HepG2 (cell line): Measurements from ENCODE around the gene NFKBIA. TPM values are rescaled to one million over a fixed set of nuclear protein-coding genes. Genes with fewer than 3 reads are reported as not detected.

Experiments used
- EEA1 ChIP-seq: sonication (generic); formaldehyde crosslinking; IDR thresholded peaks from 2 replicates; pipeline ENCODE4 v1.5.1; 2020; ENCODE audit warnings: mild to moderate bottlenecking, missing genetic modification reagents, borderline replicate concordance
- FOXC1 ChIP-seq: sonication (generic); formaldehyde crosslinking; IDR thresholded peaks from 2 replicates; pipeline ENCODE4 v1.8.0; 2022; ENCODE audit warnings: mild to moderate bottlenecking, missing genetic modification reagents, borderline replicate concordance
- MIER3 ChIP-seq: IDR thresholded peaks from 2 replicates; pipeline ENCODE4 v1.6.1; 2016; ENCODE audit warnings: missing compliant biosample characterization, borderline replicate concordance
- NFATC3 ChIP-seq: sonication (generic); formaldehyde crosslinking; IDR thresholded peaks from 2 replicates; pipeline ENCODE4 v1.5.1; 2020; ENCODE audit warnings: mild to moderate bottlenecking, missing genetic modification reagents
- PITX1 ChIP-seq: sonication (generic); formaldehyde crosslinking; IDR thresholded peaks from 2 replicates; pipeline ENCODE4 v1.5.1; 2020; ENCODE audit warnings: mild to moderate bottlenecking, missing genetic modification reagents
- SIN3A ChIP-seq: IDR thresholded peaks from 2 replicates; pipeline ENCODE4 v1.6.1; 2011; ENCODE audit warnings: low read depth, mild to moderate bottlenecking, control low read depth, low read length, borderline replicate concordance
- ZBTB25 ChIP-seq: IDR thresholded peaks from 2 replicates; pipeline ENCODE4 v1.6.1; 2018; ENCODE audit warnings: missing genetic modification reagents
- ZMYM2 ChIP-seq: sonication (generic); formaldehyde crosslinking; IDR thresholded peaks from 2 replicates; pipeline ENCODE4 v1.8.0; 2022; ENCODE audit warnings: mild to moderate bottlenecking, missing genetic modification reagents
- ZNF121 ChIP-seq: sonication (generic); formaldehyde crosslinking; IDR thresholded peaks from 2 replicates; pipeline ENCODE4 v1.5.0; 2020; ENCODE audit warnings: mild to moderate bottlenecking, missing genetic modification reagents
- ZNF24 ChIP-seq: fragments of 450-650 bp; IDR thresholded peaks from 2 replicates; pipeline ENCODE4 v1.6.1; 2017; ENCODE audit warnings: antibody characterized with exemption, mild to moderate bottlenecking
- ZNF331 ChIP-seq: sonication (generic); formaldehyde crosslinking; IDR thresholded peaks from 2 replicates; pipeline ENCODE4 v1.4.0; 2020; ENCODE audit warnings: missing genetic modification reagents
- ZNF33A ChIP-seq: sonication (generic); formaldehyde crosslinking; IDR thresholded peaks from 2 replicates; pipeline ENCODE4 v1.5.1; 2020; ENCODE audit warnings: missing genetic modification reagents, mild to moderate bottlenecking, moderate library complexity, borderline replicate concordance
- ZNF383 ChIP-seq: sonication (generic); formaldehyde crosslinking; IDR thresholded peaks from 2 replicates; pipeline ENCODE4 v1.4.0; 2020; ENCODE audit warnings: missing genetic modification reagents, mild to moderate bottlenecking, borderline replicate concordance
- ZNF549 ChIP-seq: sonication (generic); formaldehyde crosslinking; IDR thresholded peaks from 2 replicates; pipeline ENCODE4 v1.5.0; 2020; ENCODE audit warnings: missing genetic modification reagents
- ZNF567 ChIP-seq: sonication (generic); formaldehyde crosslinking; IDR thresholded peaks from 2 replicates; pipeline ENCODE4 v1.8.1; 2023; ENCODE audit warnings: mild to moderate bottlenecking, missing genetic modification reagents, borderline replicate concordance
- ZNF746 ChIP-seq: sonication (generic); formaldehyde crosslinking; IDR thresholded peaks from 2 replicates; pipeline ENCODE4 v1.8.0; 2022; ENCODE audit warnings: mild to moderate bottlenecking, missing genetic modification reagents
- polyA plus RNA-seq, 8 experiments: library from polyadenylated mRNA; depleted of rRNA in 3 of 8; stranded (reverse) in 7 of 8; unstranded in 1 of 8; fragments of >200 nt; fragmentation: Illumina TruSeq in 4 of 8; extraction: Trizol in 4 of 8; gene quantifications; 2 replicates each; pipeline versions ENCODE4 v1.2.1 to v1.2.3, GENCODE V29; 2011 to 2016; ENCODE audit warnings: low read depth in 4 of 8, missing spikeins in 1 of 8, mixed read lengths in 1 of 8; ENCODE audit not compliant: insufficient read depth in 1 of 8
- total RNA-seq, 5 experiments: library from RNA; depleted of rRNA; stranded (reverse); fragments of >200 nt; fragmentation: Illumina TruSeq; extraction: Trizol; gene quantifications; 2 replicates each; pipeline ENCODE4 v1.2.3, GENCODE V29; 2016; ENCODE audit warnings: low read depth in 1 of 5
- TF ChIP-seq, protein P1 (sequence below): IDR thresholded peaks from 2 replicates; pipeline ENCODE4 v1.6.1; 2016; ENCODE audit warnings: missing compliant biosample characterization, missing genetic modification reagents, borderline replicate concordance
- TF ChIP-seq, protein P2 (sequence below): sonication (generic); formaldehyde crosslinking; IDR thresholded peaks from 2 replicates; pipeline ENCODE4 v1.8.0; 2022; ENCODE audit warnings: low read depth, missing genetic modification reagents
- TF ChIP-seq, protein P3 (sequence below): sonication (generic); formaldehyde crosslinking; IDR thresholded peaks from 2 replicates; pipeline ENCODE4 v1.5.0; 2020; ENCODE audit warnings: mild to moderate bottlenecking, missing genetic modification reagents, moderate library complexity
- TF ChIP-seq, protein P4 (sequence below): sonication (generic); formaldehyde crosslinking; conservative IDR thresholded peaks from 2 replicates; pipeline ENCODE4 v1.4.0; 2020; ENCODE audit warnings: missing genetic modification reagents
- TF ChIP-seq, protein P5 (sequence below): sonication (generic); formaldehyde crosslinking; IDR thresholded peaks from 2 replicates; pipeline ENCODE4 v1.5.1; 2020; ENCODE audit warnings: mild to moderate bottlenecking, missing genetic modification reagents, moderate library complexity

NFKBIA gene
- total and polyA plus RNA-seq, 2 of the 13 experiments (the other 11 are each of a cell fraction or from before 2014, with no cell fraction given), result 197 to 319 TPM

DNA sequence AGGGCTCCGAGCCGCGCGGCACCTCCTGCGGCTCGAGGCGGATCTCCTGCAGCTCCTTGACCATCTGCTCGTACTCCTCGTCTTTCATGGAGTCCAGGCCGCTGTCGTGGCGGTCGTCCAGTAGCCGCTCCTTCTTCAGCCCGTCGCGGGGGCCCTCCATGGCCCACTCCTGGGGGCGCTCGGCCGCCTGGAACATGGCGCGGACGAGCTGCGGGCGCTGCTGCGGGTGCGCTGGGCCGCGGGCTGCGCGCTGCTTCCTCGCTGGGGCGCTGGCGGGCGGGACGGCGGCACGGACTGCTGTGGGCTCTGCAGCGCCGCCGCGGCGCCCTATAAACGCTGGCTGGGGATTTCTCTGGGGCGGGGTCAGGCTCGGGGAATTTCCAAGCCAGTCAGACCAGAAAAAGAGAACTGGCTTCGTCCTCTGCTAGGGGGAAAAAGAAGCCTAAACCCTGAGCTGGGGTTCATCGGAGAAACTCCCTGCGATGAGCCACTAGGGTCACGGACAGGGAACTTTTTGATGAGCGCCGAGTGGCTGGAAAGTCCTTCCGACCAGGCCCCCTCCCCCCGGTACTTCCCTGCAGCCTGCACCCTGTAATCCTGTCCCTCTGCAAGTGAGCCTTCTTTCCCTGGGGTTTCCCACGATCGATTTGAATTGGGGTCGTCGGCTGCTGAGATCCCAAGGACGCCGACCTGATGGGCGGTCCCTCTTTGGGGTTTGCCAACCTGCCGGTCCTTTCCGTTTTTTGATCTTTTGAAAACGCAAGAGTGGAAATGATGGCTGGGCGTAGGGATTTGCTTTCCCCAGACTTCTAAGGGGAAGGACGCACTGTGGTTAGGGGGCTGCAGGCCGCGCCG lies at the start of gene NFKBIA (continued):
- no peak for TF ChIP-seq ZMYM2
- TF ChIP-seq ZNF383 (CRISPR knock-in tag), result no peak
- peak; percentile 76; the same call in 1 of the 2 replicates for TF ChIP-seq FOXC1 (CRISPR knock-in tag)
- TF ChIP-seq ZNF24, result peak; percentile 63; the same call in 1 of the 2 replicates
- TF ChIP-seq MIER3 (CRISPR knock-in tag), result no peak
- peak; percentile 88 for TF ChIP-seq SIN3A
- TF ChIP-seq, protein P1, sequence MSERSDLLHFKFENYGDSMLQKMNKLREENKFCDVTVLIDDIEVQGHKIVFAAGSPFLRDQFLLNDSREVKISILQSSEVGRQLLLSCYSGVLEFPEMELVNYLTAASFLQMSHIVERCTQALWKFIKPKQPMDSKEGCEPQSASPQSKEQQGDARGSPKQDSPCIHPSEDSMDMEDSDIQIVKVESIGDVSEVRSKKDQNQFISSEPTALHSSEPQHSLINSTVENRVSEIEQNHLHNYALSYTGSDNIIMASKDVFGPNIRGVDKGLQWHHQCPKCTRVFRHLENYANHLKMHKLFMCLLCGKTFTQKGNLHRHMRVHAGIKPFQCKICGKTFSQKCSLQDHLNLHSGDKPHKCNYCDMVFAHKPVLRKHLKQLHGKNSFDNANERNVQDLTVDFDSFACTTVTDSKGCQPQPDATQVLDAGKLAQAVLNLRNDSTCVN, result peak; percentile 35; the same call in 1 of the 2 replicates
- peak; percentile 41 for TF ChIP-seq ZNF121 (CRISPR knock-in tag)
- TF ChIP-seq, protein P2, sequence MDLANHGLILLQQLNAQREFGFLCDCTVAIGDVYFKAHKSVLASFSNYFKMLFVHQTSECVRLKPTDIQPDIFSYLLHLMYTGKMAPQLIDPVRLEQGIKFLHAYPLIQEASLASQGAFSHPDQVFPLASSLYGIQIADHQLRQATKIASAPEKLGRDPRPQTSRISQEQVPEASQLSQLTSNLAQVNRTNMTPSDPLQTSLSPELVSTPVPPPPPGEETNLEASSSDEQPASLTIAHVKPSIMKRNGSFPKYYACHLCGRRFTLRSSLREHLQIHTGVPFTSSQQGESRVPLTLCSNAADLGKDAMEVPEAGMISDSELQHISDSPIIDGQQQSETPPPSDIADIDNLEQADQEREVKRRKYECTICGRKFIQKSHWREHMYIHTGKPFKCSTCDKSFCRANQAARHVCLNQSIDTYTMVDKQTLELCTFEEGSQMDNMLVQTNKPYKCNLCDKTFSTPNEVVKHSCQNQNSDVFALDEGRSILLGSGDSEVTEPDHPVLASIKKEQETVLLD (CRISPR knock-in tag), result no peak
- peak; percentile 94 for TF ChIP-seq EEA1 (CRISPR knock-in tag)
- peak; percentile 76; the same call in 1 of the 2 replicates for TF ChIP-seq ZNF567
- TF ChIP-seq, protein P3, sequence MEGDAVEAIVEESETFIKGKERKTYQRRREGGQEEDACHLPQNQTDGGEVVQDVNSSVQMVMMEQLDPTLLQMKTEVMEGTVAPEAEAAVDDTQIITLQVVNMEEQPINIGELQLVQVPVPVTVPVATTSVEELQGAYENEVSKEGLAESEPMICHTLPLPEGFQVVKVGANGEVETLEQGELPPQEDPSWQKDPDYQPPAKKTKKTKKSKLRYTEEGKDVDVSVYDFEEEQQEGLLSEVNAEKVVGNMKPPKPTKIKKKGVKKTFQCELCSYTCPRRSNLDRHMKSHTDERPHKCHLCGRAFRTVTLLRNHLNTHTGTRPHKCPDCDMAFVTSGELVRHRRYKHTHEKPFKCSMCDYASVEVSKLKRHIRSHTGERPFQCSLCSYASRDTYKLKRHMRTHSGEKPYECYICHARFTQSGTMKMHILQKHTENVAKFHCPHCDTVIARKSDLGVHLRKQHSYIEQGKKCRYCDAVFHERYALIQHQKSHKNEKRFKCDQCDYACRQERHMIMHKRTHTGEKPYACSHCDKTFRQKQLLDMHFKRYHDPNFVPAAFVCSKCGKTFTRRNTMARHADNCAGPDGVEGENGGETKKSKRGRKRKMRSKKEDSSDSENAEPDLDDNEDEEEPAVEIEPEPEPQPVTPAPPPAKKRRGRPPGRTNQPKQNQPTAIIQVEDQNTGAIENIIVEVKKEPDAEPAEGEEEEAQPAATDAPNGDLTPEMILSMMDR (CRISPR knock-in tag), result peak; percentile 75
- peak; percentile 84; the same call in 1 of the 2 replicates for TF ChIP-seq ZNF331 (CRISPR knock-in tag)
- peak; percentile 93 for TF ChIP-seq ZBTB25
- TF ChIP-seq NFATC3 (CRISPR knock-in tag), result no peak
- TF ChIP-seq ZNF549 (CRISPR knock-in tag), result no peak
- TF ChIP-seq PITX1 (CRISPR knock-in tag), result peak; percentile 96
- TF ChIP-seq, protein P4, sequence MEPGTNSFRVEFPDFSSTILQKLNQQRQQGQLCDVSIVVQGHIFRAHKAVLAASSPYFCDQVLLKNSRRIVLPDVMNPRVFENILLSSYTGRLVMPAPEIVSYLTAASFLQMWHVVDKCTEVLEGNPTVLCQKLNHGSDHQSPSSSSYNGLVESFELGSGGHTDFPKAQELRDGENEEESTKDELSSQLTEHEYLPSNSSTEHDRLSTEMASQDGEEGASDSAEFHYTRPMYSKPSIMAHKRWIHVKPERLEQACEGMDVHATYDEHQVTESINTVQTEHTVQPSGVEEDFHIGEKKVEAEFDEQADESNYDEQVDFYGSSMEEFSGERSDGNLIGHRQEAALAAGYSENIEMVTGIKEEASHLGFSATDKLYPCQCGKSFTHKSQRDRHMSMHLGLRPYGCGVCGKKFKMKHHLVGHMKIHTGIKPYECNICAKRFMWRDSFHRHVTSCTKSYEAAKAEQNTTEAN (CRISPR knock-in tag), result peak; percentile 73
- peak; percentile 86 for TF ChIP-seq ZNF746 (CRISPR knock-in tag)
- TF ChIP-seq, protein P5, sequence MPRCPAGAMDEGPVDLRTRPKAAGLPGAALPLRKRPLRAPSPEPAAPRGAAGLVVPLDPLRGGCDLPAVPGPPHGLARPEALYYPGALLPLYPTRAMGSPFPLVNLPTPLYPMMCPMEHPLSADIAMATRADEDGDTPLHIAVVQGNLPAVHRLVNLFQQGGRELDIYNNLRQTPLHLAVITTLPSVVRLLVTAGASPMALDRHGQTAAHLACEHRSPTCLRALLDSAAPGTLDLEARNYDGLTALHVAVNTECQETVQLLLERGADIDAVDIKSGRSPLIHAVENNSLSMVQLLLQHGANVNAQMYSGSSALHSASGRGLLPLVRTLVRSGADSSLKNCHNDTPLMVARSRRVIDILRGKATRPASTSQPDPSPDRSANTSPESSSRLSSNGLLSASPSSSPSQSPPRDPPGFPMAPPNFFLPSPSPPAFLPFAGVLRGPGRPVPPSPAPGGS, result peak; percentile 96
- peak; percentile 70 for TF ChIP-seq ZNF33A (CRISPR knock-in tag)
